Measurements from ENCODE around the gene DCAF15.

Gene DCAF15

DNA sequence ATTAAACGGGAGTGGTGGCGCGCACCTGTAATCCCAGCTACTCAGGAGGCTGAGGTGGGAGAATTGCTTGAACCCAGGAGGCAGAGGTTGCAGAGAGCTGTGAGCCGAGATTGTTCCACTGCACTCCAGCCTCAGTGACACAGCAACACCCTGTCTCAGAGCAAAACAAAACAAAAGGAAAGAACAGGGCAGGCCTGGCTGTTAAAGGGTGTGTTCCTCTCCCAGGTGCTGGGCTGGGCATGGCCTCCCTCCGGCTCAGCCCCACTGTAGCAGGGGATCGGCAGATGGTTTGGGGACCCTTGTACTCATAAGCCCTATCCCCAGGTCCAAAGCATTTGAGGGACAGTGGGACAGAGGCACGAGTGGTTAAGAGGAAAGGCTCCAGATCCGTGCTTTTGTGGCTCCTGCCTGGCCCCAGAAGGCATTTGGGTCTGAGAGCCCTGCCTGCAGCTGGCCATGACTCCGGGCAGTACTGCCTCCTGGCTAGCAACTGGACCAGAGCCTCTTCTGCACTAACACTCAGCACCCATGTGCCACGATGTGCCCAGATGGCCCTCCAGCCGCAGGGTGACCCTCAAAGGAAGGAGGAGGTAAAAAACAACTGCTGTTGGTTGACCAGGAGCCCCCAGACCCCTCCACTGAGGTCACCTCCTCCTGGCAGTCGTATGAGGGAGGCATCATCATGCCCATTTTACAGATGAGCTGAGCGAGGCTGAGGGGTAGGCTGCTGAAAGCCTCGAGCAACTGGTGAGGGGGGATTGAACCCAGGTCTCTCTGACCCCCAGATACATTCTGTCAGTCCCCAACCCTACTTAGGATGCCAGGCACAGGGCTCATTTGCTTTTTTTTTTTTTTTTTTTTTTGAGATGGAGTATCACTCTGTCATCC, 43.8 kb downstream of the DCAF15 start:
- DNase-seq, result no peak

DNA sequence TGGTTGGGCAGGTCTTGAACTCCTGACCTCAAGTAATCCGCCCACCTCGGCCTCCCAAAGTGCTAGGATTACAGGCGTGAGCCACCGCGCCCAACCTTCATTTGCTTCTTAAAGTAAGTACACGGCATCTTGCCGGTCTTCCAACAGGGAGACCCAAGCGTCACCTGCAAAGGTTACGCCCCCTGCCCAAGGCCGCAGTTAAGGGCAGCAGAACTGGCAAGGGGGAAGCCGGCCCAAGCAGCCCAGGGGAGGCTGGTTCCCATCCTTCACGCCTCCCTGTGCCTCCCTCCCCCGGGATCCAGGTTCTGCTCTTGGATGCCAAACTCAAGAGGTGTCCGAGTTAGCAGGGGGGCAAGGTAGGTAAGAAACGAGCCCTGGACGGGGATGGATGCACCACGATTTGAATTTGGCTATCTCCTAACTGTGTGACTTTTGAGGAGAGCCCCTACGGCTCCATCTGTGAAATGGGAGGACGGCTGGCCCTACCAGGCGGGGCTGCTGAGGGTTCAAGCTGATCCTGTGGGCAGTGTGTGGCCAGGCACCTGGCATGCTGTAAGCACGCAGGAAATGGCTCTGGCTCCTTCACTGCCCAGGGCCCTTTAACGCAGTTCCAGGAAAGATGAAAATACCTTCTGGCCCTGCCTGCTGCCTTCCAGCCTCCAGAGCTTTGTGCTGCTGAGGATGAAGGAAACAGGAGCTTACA, 44.8 kb downstream of the DCAF15 start:
- no peak for DNase-seq

DNA sequence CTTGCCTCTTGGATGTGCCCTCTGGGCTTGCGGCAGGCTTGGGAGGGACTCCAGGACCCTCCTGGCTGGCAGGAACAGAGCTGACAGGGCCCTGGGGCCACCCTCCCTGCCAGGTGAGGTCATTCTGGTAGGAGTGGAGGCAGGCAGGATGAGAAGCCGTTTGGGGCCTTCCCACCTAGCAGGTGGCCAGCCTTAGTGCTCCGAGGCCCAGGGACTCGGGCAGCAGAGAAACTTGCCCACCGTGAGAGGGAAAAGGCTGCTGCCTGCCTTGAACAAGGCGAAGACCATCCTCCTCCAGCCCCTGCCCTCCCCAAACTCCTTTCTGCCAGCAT, 45.3 kb downstream of the DCAF15 start:
- DNase-seq, result no peak

DNA sequence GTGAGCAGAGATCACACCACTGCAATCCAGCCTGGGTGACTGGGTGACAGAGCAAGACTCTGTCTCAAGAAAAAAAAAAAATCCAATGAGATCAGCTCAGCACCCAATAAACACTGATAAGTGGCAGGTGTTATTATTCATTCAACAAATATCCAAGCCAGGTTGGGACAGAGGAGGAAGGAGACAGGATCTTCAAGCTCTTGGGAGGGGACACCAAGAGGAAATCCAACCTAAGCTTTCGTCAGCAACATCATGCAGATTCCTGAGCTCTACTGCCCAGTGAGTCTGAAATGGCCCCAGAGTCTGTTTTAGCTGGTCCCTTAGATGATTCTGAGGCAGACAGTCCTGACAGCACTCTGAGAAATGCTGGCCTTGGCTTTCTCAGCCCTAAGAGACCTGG, 46.1 kb downstream of the DCAF15 start:
- DNase-seq, result no peak

DNA sequence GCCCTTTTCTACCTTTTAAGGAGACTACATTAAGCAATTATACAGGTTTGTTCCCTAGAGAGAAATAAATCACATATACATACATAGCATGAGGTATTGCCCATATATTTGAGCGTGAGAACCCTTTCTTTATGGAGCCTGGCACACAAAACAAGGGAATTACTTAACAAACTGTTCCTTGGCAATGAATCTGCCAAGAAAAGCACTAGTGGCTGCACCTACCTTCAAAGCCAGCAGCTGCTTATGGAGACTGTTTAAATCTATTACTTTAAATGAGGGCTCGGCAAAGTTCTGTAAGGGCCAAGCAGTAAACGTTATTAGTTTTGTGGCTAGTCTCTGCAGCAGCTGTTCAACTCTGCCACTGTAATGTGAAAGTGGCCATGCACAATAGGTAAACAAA, 46.8 kb downstream of the DCAF15 start:
- no peak for DNase-seq

DNA sequence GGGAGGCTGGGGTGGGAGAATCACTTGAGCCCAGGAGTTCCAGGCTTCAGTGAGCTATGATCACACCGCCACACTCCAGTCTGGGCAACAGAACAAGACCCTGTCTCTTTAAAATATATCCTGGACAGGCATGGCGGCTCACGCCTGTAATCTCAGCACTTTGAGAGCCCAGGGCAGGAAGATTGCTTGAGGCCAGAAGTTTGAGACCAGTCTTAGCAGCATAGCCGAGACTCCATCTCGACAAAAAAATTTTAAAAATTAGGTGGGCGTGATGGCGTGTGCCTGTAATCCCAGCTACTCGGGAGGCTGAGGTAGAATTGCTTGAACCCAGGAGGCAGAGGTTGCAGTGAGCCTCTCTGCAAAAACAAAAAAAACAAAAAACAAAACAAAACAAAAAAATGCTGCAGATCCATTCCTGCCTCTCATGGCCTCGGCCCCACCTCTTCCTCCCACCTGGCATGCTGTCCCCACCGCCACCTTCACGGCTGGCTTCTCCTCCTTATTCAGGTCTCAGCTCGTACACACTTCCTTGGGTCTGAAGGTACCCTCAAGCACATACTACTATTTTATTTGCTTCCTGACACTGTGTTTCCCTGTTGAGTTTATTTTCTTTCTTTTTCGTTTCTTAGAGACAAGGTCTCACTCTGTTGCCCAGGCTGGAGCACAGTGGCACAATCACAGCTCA, 48.5 kb downstream of the DCAF15 start:
- no peak for DNase-seq

DNA sequence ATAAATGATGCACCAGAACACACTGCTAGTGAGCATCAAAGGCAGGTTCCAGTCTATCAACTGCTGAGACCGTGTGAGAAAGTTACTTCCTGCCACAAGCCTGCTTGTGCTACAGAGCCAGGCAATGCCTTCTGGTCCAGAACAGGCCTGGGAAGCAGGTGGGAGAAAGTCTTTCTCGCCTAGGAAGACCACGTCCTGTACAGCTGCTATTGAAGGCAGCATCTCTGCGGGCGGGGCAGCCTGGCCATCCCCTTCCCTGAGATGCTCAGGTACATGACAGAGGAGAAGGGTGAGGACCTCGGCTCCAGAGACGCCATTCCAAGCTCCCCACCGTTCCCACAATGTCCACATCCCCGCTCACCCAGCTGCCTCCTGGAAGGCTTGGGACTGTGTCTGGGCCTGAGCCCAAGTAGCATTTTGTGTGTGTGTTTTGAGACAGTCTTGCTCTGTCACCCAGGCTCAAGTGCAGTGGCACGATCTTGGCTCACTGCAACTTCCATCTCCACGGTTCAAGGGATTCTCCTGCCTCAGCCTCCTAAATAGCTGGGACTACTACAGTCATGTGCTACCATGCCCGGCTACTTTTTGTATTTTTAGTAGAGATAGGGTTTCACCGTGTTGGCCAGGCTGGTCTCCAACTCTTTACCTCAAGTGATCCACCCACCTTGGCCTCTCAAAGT, 50.4 kb downstream of the DCAF15 start:
- DNase-seq, result no peak

DNA sequence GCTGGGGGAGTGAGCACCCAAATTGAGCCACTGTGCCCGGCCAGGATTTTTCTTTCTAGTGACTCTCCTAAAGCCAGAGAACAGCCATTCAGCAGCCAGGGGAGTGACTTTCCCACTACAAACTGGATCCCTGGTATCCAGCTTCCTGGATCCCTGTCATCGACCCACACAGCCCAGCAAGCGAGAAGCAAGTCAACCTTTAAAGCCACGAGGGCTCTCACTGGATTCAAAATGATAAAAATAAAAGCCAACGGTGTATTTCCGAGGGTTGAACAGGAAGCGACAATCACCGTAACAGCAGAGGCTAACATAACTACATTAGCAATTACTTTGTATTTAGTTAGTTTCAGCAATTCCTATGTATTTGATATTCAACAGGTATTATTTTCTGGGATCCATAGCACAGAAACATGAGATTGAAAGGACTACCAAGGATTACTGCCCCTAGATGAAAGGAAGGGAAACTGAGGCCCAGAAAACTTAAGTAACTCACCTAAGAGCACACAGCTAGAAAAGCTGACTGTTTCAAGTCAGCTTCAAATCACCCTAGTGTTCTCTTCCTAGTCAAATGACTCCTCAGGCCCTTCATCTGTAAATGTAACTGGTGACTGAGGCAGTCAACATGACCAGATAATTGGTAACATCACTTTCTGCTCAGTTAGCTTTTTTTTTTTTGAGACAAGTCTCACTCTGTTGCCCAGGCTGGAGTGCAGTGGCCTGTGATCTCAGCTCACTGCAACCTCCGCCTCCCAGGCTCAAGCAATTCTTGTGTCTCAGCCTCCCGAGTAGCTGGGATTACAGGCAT, 51.1 kb downstream of the DCAF15 start:
- DNase-seq, result no peak

DNA sequence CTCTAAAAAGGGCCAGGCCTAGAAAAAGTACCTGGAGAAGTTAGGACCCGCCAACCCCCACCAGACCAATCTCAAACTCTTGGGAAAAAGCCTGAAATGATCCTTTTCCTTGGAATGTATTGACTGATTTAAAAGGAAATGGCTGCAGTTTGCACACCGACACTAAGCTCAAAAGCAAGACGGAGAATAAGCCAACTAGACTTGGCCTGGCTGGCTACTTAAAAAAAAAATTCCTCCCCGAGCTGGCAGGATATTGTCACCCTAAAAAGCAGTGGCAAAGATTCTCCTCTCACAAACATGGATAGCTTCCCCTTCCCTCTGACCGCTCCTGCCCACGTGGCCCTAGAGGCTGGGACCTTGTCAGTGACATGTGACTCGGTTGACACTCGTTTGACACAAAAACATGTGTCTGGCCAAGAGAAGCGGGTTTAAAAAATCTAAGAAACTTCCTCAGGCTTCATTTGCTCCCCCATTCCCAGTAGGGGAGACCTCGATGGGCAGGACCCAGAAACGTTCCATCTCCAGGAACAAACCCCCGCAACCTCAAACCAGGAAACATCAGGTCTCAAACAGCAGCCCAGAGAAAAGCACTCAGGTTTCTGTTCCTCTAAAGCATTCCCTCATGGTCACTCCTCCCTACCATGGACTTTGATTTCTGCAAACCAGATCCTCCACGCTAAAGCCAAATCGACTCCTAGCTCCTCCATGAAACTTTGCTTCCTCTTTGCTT, 52.5 kb downstream of the DCAF15 start:
- no peak for DNase-seq

DNA sequence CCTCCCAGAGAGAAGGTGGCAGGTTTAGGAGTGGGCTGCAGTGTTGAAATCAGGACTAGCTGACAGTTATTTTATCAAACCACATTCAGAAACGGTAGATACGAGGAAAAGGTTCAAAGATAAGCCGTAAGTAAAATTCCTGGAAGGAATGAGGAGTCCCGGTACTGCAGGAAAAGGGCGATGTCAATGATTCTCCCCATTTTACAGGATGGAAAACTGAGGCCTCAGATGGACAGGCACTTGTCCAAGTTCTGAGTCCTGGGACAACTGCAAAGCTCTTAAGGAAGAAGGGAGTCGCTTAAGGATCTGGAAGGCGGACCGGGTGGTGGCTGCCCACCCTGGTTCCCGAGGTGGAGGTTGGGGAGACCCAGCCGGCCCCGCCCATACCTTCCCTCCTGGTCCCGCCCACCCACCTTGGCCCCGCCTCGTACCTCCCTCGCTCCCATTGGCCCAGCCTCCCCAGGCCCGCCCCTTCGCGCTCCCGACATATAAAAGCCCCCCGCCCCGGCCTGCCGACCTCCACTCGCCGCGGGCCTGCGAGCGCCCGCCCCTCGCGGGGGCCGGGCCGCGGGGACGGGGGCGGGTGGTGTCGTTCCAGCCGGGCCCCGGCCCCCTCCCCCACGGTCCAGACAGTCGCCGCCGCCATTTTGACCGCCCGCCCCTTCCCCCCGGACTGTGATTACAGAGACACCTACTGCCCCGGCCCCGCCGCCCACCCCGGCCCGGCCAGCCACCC, 53.2 kb downstream of the DCAF15 start:
- DNase-seq, result peak; percentile 69 to 86 (median 77)

DNA sequence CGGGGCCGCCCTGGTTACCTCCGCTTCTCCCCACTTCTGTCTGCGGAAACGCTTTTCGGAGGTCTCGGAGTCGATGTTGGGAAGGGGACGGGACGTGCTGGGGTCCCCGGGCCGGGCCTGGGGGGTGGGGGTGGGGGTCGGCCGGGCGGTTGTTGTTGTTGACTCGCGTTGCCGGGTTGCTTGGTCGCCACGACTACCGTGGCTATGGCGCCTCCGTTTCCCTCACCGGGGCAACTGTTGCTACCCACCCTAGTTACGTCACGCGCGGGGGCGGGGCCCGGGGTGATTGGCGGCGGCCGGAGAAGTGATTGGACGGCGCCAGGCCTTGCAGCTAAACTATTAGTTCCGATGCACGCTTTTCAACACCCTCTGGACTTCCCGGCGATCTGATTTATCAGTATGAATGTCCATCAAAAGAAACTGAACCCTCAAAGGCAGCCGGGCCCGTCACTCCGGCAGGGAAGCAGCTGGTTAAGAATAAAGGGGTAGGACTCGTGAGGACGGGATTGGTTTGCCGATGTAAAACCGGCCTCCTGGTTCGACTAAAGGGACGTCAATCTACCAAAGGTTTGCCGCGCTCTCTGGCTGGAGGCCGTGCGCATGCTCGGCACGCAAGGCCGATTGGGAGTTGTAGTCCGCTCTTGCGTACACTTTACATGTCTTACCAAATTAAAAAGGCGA, 53.9 kb downstream of the DCAF15 start, which contains the start of gene RFX1:
RFX1 (minus strand) TSS at position 236 of the 681 bp plus-strand sequence. CDS start 12,477 bp downstream, outside the sequence.
- DNase-seq, result peak; percentile 98 to 100 (median 99)

DNA sequence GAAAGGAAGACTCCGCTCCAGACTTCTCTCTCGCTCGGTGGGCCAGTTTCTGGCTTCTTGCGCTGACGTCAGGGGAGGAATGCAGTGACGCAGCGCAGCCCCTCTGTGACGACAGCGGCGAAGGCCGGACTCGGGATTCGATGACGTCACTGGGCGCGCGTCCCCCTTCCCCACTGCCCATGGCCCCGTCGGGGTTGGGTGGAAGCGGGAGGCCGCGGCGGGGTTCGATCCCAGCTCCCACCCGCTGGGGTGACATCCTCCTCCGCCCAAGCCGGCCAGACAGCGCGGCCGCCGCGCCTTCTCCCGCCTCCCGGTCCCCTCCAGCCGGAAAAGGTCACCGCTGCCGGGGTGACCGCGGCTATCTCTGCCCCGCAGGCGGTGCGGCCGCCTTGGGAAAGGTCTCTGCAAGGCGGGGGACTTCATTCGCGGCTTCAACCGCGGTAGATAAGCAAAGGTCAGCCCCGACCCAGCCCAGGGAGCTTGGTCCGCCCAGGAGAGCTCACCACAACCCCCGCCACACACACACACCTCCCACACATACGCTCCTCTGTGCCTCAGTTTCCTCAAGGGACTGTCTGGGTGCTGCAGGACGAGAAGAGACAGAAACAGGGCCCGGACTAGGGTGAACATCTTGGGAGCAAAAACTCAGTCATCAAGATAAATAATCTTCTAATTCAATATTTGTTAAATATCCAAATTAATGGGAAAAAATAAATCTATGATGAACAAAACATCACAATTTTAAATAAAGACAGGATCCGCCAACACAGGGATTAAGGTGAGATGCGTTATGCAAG, 54.7 kb downstream of the DCAF15 start:
- peak in 2 of 4 experiments; percentile 81 to 85 for DNase-seq

Data from activated naive CD4-positive, alpha-beta T cell (primary cell).